Measurements from ENCODE around the gene ANKRD29.

DNA sequence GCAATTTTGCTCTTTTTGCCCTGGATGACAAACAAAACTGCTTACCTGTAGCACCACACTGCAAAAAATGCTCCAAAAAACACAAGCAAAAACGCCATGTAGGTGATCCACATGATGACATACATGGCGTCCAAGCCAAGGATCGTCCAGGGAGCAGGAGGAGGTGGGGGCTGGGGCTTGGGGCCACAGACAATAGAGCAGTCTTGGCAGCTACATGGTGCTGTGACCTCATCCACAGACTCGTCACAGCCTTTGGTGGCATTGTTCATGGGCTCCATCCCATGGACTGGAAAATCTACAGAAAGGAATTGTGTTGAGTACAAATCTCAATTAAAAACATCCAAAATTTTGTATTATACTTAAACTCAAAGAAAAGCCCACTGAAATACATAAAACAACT lies 102.5 kb downstream of the ANKRD29 start:
- TF ChIP-seq, protein P1, sequence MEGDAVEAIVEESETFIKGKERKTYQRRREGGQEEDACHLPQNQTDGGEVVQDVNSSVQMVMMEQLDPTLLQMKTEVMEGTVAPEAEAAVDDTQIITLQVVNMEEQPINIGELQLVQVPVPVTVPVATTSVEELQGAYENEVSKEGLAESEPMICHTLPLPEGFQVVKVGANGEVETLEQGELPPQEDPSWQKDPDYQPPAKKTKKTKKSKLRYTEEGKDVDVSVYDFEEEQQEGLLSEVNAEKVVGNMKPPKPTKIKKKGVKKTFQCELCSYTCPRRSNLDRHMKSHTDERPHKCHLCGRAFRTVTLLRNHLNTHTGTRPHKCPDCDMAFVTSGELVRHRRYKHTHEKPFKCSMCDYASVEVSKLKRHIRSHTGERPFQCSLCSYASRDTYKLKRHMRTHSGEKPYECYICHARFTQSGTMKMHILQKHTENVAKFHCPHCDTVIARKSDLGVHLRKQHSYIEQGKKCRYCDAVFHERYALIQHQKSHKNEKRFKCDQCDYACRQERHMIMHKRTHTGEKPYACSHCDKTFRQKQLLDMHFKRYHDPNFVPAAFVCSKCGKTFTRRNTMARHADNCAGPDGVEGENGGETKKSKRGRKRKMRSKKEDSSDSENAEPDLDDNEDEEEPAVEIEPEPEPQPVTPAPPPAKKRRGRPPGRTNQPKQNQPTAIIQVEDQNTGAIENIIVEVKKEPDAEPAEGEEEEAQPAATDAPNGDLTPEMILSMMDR (IDR thresholded peaks at IDR 0.05; ENCODE audit: insufficient read depth, low read length) = no peak
- no peak for TF ChIP-seq SPI1 (IDR thresholded peaks at IDR 0.05; ENCODE audit: borderline replicate concordance, low read depth)
- TF ChIP-seq, protein P2, sequence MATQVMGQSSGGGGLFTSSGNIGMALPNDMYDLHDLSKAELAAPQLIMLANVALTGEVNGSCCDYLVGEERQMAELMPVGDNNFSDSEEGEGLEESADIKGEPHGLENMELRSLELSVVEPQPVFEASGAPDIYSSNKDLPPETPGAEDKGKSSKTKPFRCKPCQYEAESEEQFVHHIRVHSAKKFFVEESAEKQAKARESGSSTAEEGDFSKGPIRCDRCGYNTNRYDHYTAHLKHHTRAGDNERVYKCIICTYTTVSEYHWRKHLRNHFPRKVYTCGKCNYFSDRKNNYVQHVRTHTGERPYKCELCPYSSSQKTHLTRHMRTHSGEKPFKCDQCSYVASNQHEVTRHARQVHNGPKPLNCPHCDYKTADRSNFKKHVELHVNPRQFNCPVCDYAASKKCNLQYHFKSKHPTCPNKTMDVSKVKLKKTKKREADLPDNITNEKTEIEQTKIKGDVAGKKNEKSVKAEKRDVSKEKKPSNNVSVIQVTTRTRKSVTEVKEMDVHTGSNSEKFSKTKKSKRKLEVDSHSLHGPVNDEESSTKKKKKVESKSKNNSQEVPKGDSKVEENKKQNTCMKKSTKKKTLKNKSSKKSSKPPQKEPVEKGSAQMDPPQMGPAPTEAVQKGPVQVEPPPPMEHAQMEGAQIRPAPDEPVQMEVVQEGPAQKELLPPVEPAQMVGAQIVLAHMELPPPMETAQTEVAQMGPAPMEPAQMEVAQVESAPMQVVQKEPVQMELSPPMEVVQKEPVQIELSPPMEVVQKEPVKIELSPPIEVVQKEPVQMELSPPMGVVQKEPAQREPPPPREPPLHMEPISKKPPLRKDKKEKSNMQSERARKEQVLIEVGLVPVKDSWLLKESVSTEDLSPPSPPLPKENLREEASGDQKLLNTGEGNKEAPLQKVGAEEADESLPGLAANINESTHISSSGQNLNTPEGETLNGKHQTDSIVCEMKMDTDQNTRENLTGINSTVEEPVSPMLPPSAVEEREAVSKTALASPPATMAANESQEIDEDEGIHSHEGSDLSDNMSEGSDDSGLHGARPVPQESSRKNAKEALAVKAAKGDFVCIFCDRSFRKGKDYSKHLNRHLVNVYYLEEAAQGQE (IDR thresholded peaks at IDR 0.05; ENCODE audit: insufficient replicate concordance, low read depth) = no peak
- TF ChIP-seq POLR2AphosphoS5 (IDR thresholded peaks at IDR 0.05; ENCODE audit: low read depth) = no peak
- TF ChIP-seq GABPA (IDR thresholded peaks at IDR 0.05; ENCODE audit: low read depth) = no peak

Measured in HL-60 (cell line).